ENCODE results near the gene FABP2. TPM values are rescaled to one million over a fixed set of nuclear protein-coding genes. Genes with fewer than 3 reads are reported as not detected.

Gene FABP2
- total RNA-seq, 1 experiment from 2014 or later: not detected

DNA sequence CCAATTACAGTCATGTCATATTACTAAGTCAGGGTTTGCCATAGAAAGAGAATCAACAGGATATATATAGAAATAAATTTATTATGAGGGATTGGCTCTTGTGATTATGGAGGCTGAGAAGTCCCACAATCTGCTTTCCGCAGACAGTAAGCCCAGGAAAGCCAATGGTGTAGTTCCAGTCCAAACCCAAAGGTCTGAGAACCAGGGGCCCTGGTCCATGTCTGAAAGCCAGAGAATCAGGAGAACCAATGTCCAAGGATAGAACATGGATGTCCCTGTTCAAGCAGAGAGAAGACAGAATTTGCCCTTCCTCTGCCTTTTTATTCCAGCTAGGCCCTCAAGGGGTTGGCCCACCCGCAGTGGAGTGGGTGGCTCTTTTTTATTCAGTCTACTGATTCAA, 25.6 kb downstream of the FABP2 start:
- Mint-ChIP-seq H3K9me3 (ENCODE audit: unreplicated experiment) (no peaks in the 10 kb centered on the region), H3K27ac (ENCODE audit: low read depth, unreplicated experiment) (no peak overlapping the region), H3K4me3 (ENCODE audit: unreplicated experiment) (no peak overlapping the region), H3K4me1 (ENCODE audit: insufficient read depth, unreplicated experiment) (peaks cover 12% of the 10 kb centered on the region), H3K36me3 (ENCODE audit: insufficient read depth, unreplicated experiment) (peaks cover 46% of the 10 kb centered on the region), H3K27me3 (ENCODE audit: insufficient read depth, unreplicated experiment) (no peaks in the 10 kb centered on the region)
- BruUV-seq (replicated peaks): no TSS peak
- ChIA-PET POLR2A (no interaction called here), CTCF (interaction anchor here (3.1 to 5.1 kb wide), 2 partner anchors 254 to 315 kb away, joined by 8 to 33 read pairs; no protein-coding TSS in a partner anchor)
- DNase-seq (ENCODE audit: unreplicated experiment): no peak
- intact Hi-C loops (cut with micrococcal nuclease): no loop called here
- TF ChIP-seq, protein P1, sequence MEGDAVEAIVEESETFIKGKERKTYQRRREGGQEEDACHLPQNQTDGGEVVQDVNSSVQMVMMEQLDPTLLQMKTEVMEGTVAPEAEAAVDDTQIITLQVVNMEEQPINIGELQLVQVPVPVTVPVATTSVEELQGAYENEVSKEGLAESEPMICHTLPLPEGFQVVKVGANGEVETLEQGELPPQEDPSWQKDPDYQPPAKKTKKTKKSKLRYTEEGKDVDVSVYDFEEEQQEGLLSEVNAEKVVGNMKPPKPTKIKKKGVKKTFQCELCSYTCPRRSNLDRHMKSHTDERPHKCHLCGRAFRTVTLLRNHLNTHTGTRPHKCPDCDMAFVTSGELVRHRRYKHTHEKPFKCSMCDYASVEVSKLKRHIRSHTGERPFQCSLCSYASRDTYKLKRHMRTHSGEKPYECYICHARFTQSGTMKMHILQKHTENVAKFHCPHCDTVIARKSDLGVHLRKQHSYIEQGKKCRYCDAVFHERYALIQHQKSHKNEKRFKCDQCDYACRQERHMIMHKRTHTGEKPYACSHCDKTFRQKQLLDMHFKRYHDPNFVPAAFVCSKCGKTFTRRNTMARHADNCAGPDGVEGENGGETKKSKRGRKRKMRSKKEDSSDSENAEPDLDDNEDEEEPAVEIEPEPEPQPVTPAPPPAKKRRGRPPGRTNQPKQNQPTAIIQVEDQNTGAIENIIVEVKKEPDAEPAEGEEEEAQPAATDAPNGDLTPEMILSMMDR (IDR thresholded peaks at IDR 0.05; ENCODE audit: unreplicated experiment): no peak

DNA sequence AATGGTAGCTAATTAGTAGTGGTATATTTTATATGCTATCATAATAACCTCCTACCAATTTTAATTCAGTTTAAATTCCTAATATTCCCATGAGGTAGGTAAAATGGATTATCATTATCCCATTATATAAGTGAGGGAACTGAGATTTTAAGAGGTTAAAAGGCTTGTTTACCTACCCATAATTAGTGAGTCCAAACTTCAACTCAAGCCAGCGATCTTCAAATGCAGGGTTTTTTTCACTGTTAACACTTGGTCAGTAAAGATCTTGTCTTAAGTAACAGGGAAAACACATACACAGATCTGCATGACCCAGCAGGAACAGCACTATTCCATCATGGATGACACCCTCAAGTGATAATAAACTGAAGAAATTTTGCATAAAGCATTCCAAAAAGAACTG, 31.3 kb downstream of the FABP2 start:
- DNase-seq (ENCODE audit: unreplicated experiment): no peak
- Mint-ChIP-seq H3K36me3 (ENCODE audit: insufficient read depth, unreplicated experiment) (peaks cover 35% of the 10 kb centered on the region), H3K27me3 (ENCODE audit: insufficient read depth, unreplicated experiment) (no peaks in the 10 kb centered on the region), H3K9me3 (ENCODE audit: unreplicated experiment) (no peaks in the 10 kb centered on the region), H3K27ac (ENCODE audit: low read depth, unreplicated experiment) (no peak overlapping the region), H3K4me3 (ENCODE audit: unreplicated experiment) (no peak overlapping the region), H3K4me1 (ENCODE audit: insufficient read depth, unreplicated experiment) (no peaks in the 10 kb centered on the region)
- no TSS peak for BruUV-seq (replicated peaks)
- TF ChIP-seq, protein P1 (IDR thresholded peaks at IDR 0.05; ENCODE audit: unreplicated experiment): no peak
- ChIA-PET POLR2A (interaction anchor here (1.0 to 3.0 kb wide), 4 partner anchors 9 to 264 kb away, joined by 3 to 13 read pairs (median 5); partner anchors contain the start of gene USP53), CTCF (interaction anchor here (1.2 to 6.2 kb wide), 4 partner anchors 9 to 309 kb away, joined by 3 to 39 read pairs (median 5); a partner anchor contains a TSS)
- intact Hi-C loops (cut with micrococcal nuclease): no loop called here

DNA sequence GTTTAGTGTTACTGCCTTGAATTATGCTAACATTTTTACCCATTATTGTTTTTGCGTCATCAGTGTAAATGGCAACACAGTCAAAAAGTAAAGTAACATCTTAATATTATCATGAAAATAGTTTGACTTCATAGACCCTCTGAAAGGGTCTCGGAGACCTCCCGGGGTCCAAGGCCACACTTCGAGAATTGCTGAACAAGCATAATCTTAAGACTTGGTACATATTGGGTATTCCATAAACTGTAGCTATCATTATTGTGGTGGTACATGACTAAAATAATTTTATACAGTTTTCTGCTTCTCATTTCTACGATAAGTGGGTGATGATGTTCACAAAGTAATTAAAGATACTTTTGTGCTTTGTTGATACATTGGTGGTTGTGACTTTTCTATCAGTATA, 32.6 kb downstream of the FABP2 start:
- Mint-ChIP-seq H3K27me3 (ENCODE audit: insufficient read depth, unreplicated experiment) (no peaks in the 10 kb centered on the region), H3K36me3 (ENCODE audit: insufficient read depth, unreplicated experiment) (peaks cover 33% of the 10 kb centered on the region), H3K4me1 (ENCODE audit: insufficient read depth, unreplicated experiment) (peaks cover 7% of the 10 kb centered on the region), H3K9me3 (ENCODE audit: unreplicated experiment) (no peaks in the 10 kb centered on the region), H3K4me3 (ENCODE audit: unreplicated experiment) (no peak overlapping the region), H3K27ac (ENCODE audit: low read depth, unreplicated experiment) (no peak overlapping the region)
- intact Hi-C loops (cut with micrococcal nuclease): loop anchor here (5.0 kb wide), 1 partner anchor 77 kb away; the partner anchor contains the start of gene USP53
- BruUV-seq (replicated peaks): no TSS peak
- CTCF ChIA-PET: interaction anchor here (0.6 to 6.2 kb wide), 6 partner anchors 11 to 309 kb away, joined by 3 to 39 read pairs (median 4); partner anchors contain the start of gene USP53
- TF ChIP-seq, protein P1 (IDR thresholded peaks at IDR 0.05; ENCODE audit: unreplicated experiment): no peak
- DNase-seq (ENCODE audit: unreplicated experiment): no peak
- POLR2A ChIA-PET: interaction anchor here (1.1 to 3.0 kb wide), 3 partner anchors 10 to 247 kb away, joined by 3 to 13 read pairs (median 5); a partner anchor contains a TSS

DNA sequence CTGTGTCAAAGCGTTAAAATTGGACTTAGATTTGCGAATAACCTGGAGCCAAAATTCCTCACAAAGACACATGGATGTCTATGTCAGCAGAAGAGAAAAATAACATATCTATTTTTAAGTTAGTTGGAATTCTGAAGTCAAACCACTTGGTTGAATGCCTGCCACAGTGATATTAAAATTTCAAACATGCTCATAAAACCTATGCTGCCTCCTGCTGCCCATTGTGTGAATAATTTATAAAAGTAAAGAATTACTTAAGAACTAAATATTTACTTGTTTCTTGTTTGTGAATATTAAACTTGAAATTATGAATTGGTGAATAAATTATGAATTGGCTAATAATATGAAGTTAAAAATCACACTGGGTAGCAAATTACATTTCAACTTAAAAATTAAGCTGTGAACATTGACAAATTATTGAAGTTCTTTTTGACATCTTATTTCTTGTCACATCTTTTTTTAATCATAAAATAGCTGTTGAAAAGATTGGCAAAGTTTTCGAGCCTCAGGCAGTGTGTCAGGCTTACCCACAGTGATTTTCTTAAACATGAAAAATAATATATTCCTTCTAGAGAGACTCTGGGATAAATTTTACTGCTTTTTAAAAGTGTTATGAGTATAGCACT, 35.4 kb downstream of the FABP2 start:
- peak; percentile 64 for DNase-seq (ENCODE audit: unreplicated experiment)
- TF ChIP-seq, protein P1 (IDR thresholded peaks at IDR 0.05; ENCODE audit: unreplicated experiment): peak; percentile 54
- POLR2A ChIA-PET: interaction anchor here (0.9 to 1.1 kb wide), 3 partner anchors 14 to 74 kb away, joined by 3 to 7 read pairs (median 4); partner anchors contain the start of gene USP53
- Mint-ChIP-seq H3K4me3 (ENCODE audit: unreplicated experiment) (no peak overlapping the region), H3K27ac (ENCODE audit: low read depth, unreplicated experiment) (no peak overlapping the region), H3K27me3 (ENCODE audit: insufficient read depth, unreplicated experiment) (no peaks in the 10 kb centered on the region), H3K36me3 (ENCODE audit: insufficient read depth, unreplicated experiment) (peaks cover 17% of the 10 kb centered on the region), H3K4me1 (ENCODE audit: insufficient read depth, unreplicated experiment) (peaks cover 18% of the 10 kb centered on the region), H3K9me3 (ENCODE audit: unreplicated experiment) (no peaks in the 10 kb centered on the region)
- CTCF ChIA-PET: interaction anchor here (0.8 to 1.1 kb wide), 11 partner anchors 11 to 315 kb away, joined by 3 to 10 read pairs (median 5); partner anchors contain the start of gene USP53
- BruUV-seq (replicated peaks): no TSS peak
- intact Hi-C loops (cut with micrococcal nuclease): loop anchor here (1.0 to 5.0 kb wide), 4 partner anchors 74 to 304 kb away; partner anchors contain the start of gene USP53
